Islet precursor cell (in vitro differentiated cells): ENCODE results near the gene MISP.
A peak's percentile ranks its signal among the peaks of the same experiment; 100 is the strongest.

Source experiments
- DNase-seq: peaks from one replicate; pipeline ENCODE4 v3.0.0-alpha.2; 2018

The MISP gene

DNA sequence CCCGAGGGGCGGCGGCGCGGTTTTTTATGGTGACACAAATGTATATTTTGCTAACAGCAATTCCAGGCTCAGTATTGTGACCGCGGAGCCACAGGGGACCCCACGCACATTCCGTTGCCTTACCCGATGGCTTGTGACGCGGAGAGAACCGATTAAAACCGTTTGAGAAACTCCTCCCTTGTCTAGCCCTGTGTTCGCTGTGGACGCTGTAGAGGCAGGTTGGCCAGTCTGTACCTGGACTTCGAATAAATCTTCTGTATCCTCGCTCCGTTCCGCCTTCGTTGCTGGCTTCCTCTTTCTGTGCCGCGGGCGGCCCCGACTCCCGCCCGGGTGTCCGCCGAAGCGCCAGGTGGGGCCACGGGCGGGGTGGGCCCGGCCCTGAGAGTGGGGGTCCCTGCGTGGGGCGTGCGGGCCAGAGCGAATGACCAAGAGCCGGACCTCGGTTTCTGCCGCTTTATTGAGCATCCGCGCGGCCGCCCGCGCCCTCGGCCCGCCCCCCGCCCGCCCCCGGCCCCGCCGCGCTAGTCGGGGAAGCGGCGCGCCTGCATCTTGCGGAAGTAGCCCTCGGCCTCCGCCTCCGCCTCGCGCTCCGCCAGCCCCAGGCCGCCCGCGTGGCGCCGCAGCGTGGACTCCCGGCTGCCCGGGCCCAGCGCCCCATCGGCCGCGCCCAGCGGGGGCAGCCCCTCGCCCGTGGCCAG lies 61.3 kb downstream of the MISP start:
- peak; percentile 51 for DNase-seq

DNA sequence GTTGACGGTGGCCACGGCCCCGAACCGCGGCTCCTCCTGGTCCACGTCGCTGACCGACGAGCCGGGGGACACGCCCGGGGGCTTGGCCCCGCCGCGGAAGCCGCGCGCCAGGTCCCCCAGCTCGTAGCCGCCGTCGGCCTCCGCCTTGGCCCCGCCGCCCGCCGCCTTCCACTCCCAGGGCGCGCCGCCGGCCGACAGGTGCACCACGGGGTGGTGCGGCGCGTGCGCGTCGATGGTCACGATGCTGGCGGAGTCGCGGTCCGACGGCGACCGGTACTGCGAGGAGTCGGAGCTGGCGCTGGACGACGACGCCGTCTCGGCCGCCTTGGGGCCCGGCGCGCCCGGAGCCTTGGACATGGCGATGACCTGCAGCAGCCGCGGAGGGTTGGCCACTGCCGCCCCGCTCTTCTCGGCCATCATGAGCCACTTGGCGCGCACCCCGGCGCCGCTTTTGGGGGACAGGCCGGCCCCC lies 61.9 kb downstream of the MISP start:
- DNase-seq, result no peak

DNA sequence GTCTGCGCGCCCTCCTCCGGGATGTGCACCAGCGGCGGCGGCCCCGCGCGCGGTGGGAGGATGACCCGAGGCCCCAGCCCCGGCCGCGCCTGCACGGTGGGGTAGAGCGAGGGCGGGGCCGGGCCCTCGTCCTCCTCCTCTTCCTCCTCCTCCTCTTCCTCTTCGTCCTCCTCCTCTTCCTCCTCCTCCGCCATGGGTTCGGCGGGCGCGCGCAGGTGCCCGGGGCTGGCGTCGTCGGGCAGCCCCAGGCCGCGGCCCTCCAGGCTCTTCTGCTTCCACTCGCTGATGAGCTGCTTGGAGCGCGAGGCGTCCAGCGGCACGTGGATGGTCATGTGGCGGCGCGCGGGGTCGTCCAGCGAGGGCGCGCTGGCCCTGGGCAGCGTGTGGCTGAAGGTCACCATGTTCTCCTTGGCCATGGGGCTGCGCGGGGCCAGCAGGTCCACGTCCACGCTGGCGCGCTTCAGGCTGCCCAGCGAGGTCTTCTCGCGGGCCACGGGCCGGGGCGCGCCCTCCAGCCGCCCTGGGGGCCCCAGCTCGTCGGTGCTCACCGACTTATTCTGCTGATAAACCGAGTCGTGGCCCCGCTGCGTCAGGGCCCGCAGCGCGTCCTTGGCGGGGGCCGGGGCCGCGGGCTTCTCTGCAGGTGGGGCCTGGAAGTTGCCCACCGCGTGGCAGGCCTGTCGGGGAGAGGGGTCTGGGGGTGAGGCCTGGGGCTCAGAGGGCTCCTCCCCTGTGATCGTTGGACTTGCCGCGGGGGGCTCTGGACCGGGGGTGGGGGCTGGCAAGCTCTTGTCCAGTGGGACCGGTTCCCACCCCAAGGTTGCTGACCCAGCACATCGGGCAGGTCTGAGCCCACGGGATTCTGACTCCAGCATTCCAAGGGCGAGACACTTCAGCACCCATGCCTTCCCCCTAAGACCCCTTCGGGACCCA lies 62.6 kb downstream of the MISP start:
- DNase-seq, result peak; percentile 53
